Putamen (tissue), 1 donor: ENCODE measurements around the gene NELFA.
"Not testable (repeated sequence)": the region's sequence is repeated elsewhere in the genome, so short reads cannot be mapped to it uniquely, and the experiment has no call there.

Source experiments
- DNase-seq: peaks from one replicate; pipeline ENCODE4 v3.0.0-alpha.2; 2016; ENCODE audit warnings: low spot score

Gene NELFA

DNA sequence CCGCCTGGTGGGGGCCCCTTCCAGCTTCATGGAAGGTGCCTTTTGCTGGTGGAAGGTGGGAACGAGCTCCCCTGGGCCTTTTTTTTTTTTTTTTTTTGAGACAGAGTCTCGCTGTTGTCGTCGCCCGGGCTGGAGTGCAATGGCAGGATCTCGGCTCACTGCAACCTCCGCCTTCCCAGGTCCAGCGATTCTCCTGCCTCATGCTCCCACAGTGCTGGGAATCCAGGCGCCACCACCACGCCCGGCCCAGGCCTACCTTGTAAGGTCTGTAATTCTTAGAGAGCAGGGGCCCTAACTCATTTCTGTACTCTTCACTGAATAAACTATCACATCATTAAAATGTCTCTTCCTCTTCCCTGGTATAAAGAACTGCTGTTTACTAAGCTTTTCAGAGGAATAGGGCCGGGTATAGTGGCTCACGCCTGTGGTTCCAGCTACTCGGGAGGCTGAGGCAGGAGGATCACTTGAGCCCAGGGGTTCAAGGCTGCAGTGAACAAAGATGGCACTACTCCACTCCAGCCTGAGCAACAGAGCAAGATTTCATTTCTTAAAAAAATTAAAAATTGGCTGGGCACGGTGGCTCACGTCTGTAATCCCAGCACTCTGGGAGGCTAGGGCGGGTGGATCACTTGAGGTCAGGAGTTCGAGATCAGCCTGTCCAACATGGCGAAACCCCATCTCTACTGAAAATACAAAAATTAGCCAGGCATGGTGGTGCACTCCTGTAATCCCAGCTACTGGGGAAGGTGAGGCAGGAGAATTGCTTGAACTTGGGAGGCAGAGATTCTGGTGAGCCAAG lies 14.9 kb downstream of the NELFA start:
- DNase-seq = not testable (repeated sequence)

DNA sequence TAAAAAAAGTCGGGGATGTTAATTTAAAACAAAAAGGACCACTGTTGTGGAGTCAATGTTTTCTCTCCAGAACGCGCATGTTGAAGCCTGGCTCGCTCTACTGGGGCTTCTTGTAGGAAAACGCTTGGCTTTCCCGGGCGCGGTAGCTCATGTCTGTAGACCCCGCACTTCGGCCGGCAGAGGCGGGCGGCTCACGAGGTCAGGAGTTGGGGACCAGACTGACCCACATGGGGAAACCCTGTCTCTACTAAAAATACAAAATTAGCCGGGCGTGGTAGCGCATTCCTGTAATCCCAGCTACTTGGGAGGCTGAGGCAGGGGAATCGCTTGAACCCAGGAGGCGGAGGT lies 15.6 kb downstream of the NELFA start:
- no peak for DNase-seq

GRCh38 chr4:1992468-1993168 lies 16.2 kb downstream of the NELFA start:
- DNase-seq = no peak

GRCh38 chr4:1991596-1992434 lies 17.0 kb downstream of the NELFA start:
- DNase-seq = no peak

GRCh38 chr4:1991087-1991486 lies 17.7 kb downstream of the NELFA start:
- DNase-seq = no peak

DNA sequence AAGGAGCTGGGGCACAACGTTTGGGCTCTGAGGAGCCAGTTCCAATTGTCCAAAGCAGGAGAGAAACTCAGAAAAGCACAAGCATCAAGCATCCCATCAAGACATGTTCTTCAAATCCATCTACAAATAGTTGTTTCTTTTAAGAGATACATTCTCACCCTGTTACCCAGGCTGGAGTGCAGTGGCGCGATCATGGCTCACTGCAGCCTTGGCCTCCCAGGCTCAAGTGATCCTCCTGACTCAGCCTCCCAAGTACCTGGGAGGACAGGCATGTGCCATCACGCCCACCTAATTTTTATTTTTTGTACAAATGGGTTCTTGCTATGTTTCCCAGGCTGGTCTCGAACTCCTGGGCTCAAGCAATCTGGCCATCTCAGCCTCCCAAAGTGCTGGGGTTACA lies 18.1 kb downstream of the NELFA start:
- no peak for DNase-seq

DNA sequence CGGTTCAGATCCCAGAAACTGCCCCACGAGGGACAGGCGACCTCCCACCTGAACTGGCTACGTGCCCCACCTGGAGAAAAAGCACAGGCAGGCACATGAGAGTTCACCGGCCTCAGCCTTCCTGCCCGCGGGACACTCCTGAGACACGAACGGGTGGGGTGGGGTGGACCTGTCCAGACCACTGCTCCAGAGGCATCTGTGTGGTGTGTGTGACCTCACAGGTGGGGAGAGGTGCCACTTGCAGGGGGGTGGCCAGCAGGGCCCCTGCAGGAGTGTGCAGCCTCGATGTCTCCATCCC lies 18.5 kb downstream of the NELFA start:
- DNase-seq = no peak

DNA sequence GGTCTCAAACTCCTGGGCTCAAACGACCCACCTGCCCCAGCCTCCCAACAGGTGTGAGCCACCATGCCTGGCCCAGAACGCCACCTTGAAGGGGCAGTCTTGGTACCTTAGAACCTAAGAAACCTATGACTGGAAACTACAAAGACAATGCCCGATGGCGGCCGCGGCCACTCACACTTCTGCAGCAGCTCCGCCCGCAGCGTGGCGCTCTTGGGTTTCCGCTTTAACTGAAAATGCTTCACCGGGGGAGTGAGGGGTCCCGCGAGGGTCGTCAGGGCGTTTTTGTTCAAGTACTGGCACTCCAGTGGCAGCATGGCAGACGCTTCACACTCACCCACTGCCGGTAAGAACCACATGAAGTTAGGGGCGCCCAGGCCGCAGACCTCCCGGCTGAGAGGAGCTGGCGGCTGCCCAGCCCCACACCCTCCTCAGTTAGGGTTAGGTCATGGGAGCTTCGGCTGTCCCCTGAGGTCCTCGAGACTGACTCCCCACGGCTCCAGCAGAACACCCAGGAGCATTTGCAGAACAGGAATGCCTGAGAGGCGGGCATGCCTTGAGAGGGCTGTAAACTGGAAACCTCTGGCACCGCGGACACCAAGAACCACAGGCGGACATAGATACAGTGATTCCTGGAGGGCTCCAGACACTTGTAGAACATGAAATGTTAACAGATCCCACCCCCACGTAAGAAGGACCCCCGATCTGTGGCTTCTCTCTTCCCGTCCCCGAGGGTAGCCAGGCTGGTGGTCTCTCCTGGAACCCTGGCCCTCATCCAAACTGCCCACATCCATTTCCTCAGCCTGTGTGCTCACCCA lies 19.0 kb downstream of the NELFA start:
- no peak for DNase-seq

GRCh38 chr4:1988327-1988724 lies 20.4 kb downstream of the NELFA start:
- DNase-seq = no peak

DNA sequence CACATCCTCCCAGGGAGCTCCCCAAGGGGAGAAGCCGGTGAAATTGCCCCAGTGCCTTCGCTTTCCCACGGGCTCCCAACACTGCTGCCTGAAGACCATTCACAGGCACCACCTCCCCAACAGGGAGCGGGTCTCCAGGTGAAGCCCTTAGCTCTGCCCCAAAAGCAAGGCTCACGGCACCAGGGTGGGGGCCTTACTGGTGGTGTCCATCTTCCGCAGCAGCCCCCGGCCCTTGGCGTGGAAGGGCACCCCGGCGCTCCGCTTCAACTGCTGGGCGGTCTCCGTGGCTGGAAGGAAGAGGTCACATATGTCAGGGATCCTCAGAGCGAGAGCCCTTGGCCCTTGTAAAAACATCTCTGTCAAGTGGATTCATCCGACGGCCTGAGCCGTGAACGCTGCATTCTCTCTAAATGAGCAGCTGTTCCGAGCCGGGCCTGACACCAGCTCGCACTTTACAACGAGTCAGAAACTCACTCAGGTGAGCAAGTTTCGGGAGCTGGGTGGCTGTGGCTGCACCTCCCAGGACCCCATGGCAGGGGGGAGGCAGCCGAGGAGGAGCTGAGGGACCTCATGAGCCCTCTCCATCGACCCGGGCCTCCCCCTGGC lies 20.9 kb downstream of the NELFA start:
- DNase-seq = no peak

DNA sequence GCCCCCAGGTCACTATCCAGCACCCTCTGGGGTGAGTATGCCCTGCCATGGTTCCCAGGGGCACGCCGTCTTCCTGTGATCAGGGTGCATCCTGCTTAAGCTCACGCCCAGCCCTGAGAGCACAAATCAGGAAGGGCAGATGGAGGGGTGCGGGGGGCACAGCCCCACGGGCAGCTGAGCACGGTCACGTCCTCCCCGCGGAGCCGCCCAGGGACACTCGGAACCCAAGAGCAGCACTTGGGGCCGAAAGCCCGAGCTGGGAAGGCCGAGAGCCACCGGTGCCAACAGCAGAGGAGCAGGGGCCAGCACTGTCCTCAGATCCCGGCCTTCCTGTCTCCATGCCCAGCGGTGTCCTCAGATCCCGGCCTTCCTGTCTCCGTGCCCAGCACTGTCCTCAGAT lies 21.5 kb downstream of the NELFA start:
- DNase-seq = no peak

- no peak for DNase-seq
Observed at GRCh38 chr4:1986578-1987210, 22.1 kb downstream of the NELFA start.

- no peak for DNase-seq
Observed at GRCh38 chr4:1985780-1986577, 22.8 kb downstream of the NELFA start.

DNA sequence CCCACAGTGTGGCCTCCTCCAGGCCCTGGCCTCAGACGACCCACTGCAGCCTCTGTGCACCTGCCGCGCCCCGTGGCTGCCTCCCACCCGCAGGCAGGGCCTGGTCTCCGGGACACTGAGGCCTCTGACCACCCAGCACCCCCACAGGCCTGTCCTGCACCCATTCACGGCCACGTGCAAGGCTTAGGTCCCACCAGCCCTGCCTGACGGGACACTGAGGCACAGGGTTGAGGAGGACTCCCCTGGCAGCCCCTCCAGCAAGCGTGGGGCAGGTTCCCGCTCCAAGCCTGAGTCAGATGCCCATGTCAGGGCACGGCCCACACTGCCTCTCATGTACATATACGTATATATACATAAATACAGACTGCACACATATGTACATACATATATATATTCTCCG lies 23.5 kb downstream of the NELFA start:
- no peak for DNase-seq

- no peak for DNase-seq
Observed at GRCh38 chr4:1984406-1985191, 24.2 kb downstream of the NELFA start.

DNA sequence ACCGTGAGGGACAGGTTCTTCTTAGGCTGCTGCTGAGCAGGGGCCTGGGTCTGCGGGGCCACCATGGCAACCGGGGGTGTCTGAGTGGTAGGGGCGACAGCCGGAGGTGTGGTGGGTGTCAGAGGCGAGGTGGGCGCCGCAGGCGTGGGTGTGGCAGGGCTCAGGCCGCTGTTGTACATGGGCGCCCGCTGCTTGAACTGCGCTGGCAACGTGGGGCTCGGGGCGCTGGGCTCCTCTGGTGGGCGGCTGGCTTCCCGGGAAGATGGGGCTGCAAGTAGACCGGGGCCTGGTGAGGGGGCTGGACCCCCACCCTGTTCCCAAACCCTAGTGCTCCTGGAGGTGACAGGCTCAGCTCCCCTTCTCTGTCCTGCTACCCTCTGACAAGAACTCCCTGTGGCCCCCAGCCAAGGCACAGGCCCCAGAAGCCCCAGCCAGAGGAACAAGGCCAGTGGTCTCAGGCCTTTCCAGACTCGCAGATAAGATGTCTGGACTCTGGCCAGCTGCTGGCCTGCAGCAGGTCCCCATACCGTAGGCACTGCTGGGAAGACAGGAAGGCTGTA lies 24.8 kb downstream of the NELFA start:
- no peak for DNase-seq

DNA sequence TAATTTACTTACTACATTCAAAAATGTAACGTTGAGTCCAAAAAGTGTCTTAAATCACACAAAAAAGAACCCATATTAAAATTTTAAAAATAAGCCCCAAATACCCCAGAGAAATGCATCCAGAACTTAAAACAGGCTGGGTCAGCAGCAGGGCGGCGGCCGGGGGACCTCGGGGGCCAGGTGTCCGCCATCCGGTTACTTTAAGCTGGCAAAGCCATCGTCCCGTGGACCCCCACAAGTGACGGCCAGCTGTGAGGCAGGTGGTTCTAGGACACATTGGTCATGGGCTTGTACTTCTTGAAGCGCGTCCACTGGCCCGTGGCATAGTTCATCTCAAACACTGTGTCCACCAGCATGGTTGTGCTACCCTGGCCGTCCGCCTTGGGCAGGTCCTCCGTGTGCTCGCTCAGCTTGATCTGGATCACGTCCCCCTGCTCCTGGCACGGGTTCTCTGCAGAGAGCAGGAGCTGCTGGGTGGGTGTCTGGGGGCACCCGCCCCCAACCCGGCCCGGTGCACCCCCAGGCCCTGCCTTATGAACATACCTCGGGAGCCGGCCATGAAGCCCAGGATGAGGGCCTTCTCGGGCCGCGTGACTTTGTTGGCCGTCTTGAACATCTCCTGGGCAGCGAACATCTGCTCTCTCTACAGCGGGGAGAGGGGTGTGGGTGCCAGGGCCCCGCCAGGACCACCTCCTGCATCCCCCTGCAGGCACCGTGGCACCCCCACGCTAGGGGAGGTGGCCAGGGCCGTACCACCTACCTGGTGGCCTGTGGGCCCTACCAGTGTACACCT lies 25.5 kb downstream of the NELFA start:
- DNase-seq = no peak
